DND-41 (cell line): Measurements from ENCODE around the gene TTYH3.

Experiments used
- EZH2 ChIP-seq: IDR thresholded peaks from 3 replicates; pipeline ENCODE4 v1.6.1; 2012; ENCODE audit warnings: borderline replicate concordance, low read depth, mild to moderate bottlenecking, moderate library complexity, low read length, inconsistent platforms; ENCODE audit not compliant: severe bottlenecking
- TF ChIP-seq, protein P1 (sequence below): IDR thresholded peaks from 2 replicates; pipeline ENCODE4 v1.5.1; 2012; ENCODE audit warnings: borderline replicate concordance, low read length, moderate library complexity, mild to moderate bottlenecking; ENCODE audit not compliant: poor library complexity, severe bottlenecking; ENCODE audit errors: extremely low read depth

DNA sequence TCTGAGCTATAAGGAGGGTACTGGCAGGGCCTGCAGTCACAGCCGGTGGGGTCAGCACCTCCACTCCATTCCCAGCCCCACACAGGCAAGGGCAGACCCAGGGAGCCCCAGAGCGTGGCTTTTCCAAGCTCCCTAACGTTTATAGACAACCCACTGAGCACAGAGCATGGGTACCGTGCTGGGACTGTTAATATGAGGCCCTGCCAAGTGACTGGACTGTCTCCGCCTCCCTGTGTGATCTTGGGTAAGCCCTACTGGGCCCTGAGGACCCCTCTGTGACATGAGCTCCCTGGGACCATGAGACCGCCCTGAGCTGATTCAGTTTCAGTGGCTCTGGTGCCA, 12.4 kb downstream of the TTYH3 start:
- TF ChIP-seq, protein P1, sequence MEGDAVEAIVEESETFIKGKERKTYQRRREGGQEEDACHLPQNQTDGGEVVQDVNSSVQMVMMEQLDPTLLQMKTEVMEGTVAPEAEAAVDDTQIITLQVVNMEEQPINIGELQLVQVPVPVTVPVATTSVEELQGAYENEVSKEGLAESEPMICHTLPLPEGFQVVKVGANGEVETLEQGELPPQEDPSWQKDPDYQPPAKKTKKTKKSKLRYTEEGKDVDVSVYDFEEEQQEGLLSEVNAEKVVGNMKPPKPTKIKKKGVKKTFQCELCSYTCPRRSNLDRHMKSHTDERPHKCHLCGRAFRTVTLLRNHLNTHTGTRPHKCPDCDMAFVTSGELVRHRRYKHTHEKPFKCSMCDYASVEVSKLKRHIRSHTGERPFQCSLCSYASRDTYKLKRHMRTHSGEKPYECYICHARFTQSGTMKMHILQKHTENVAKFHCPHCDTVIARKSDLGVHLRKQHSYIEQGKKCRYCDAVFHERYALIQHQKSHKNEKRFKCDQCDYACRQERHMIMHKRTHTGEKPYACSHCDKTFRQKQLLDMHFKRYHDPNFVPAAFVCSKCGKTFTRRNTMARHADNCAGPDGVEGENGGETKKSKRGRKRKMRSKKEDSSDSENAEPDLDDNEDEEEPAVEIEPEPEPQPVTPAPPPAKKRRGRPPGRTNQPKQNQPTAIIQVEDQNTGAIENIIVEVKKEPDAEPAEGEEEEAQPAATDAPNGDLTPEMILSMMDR = no peak
- TF ChIP-seq EZH2 = no peak
